ENCODE results near the gene PRMT7.

DNA sequence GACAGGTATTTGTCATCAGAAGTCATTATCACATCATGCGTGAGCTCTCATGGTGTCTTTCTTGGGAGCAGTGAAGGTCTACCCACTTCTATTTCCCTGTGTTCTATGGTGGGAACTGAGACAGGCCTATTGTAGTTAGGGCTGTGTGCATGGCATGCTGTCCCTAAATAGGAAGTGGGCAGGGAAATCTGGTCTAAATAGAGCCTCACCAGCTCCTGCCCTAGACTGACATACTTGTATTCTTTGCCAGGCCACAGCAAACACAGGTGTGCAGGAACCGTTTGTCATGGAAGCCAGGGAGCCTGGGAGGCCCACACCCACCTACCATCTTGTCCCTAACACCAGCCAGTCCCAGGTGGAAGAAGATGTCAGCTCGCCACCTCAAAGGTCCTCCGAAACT lies 36.4 kb upstream of the PRMT7 start:
- TF ChIP-seq, protein P1, sequence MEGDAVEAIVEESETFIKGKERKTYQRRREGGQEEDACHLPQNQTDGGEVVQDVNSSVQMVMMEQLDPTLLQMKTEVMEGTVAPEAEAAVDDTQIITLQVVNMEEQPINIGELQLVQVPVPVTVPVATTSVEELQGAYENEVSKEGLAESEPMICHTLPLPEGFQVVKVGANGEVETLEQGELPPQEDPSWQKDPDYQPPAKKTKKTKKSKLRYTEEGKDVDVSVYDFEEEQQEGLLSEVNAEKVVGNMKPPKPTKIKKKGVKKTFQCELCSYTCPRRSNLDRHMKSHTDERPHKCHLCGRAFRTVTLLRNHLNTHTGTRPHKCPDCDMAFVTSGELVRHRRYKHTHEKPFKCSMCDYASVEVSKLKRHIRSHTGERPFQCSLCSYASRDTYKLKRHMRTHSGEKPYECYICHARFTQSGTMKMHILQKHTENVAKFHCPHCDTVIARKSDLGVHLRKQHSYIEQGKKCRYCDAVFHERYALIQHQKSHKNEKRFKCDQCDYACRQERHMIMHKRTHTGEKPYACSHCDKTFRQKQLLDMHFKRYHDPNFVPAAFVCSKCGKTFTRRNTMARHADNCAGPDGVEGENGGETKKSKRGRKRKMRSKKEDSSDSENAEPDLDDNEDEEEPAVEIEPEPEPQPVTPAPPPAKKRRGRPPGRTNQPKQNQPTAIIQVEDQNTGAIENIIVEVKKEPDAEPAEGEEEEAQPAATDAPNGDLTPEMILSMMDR (conservative IDR thresholded peaks at IDR 0.05; ENCODE audit: low read depth, low read length): no peak
- TF ChIP-seq EZH2 (IDR thresholded peaks at IDR 0.05; ENCODE audit: low read length, unreplicated experiment) (no peak), EZH2phosphoT487 (IDR thresholded peaks at IDR 0.05; ENCODE audit: borderline replicate concordance, low read length) (no peak)
